HS-5 (cell line): ENCODE data around the gene GSN.

Experiments
- DNase-seq: peaks from one replicate; pipeline ENCODE4 v3.0.0-alpha.2; 2012; ENCODE audit warnings: low read depth

The GSN gene

GRCh38 chr9:121273064-121273775 is 5.3 kb downstream of the GSN start:
- no peak for DNase-seq

DNA sequence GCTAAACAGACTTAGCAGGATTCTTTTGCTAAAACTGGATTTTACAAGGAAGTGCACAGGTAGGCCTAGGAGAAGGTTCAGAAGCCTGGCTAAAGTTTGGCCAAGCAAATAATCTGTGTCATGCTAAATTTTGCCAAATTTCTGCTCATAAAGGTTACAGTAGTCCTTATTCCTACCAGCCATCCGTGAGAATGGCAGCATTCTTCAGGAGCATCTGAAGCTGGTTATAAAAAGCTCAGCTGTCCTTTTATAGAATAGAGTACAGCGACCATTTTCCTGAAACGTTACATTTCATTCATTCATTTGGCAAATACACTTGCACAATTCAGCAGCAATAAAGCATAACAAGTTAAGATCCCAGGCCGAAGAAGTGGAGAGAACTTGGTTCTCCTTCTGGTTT is 6.9 kb downstream of the GSN start:
- no peak for DNase-seq

DNA sequence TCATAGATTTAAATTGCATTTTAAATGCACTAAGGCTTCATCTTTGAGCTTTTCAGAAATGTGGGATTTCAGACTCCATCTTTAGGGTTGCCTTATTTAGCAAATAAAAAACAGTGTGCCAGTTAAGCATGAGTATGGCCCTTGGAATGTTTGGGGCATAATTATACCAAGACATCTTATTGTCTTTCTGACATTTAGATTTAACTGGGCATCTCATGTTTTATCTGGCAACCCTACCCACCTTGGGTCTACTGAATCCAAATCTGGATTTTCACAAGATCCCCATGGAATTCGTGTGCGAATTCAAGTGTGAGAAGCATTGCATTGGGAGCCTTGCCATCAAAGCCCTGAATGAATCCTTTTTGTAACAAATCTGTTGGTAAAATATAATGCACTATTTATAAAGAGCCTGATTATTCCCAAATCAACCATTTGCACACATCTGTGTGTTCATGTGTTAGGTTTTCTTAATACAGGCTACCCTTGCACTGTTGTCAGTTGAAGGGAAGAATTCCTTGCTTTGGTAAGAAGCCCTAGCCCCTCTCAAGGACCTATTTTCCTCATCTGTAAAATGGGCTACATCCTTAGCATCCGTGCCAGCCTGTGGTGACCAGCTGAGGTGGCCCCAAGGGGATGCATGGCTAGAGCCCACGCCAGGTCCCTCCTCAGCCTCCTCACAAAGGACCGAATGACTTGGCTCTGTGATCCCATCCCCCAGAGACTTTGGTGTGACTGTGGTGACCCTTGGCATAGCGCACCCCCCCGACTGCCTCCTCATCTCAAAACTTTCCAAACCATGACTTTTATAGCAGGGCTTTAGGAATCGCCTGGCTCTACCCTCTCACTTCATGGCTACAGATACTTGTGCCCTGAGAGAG is 8.1 kb downstream of the GSN start:
- no peak for DNase-seq

DNA sequence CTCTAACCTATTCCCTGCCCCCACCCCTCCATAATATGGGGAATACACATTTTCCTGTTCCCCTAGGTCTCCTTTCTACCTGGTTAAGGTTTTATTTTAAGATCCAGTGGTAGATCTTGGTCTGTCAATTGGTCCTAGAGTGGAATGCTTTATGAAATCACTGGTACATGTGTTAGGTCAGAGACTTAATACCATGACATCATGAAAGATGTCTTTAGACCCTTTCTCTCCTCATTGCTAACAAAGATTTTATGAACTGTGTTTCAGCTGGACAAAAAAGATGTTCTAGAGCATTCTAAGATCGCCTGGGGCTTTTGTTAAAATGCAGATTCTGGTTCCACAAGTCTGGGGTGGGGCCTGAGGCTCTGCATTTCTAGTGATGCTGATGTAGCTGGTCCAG is 9.1 kb downstream of the GSN start:
- DNase-seq = no peak

GRCh38 chr9:121277518-121278295 is 9.7 kb downstream of the GSN start:
- DNase-seq = no peak

DNA sequence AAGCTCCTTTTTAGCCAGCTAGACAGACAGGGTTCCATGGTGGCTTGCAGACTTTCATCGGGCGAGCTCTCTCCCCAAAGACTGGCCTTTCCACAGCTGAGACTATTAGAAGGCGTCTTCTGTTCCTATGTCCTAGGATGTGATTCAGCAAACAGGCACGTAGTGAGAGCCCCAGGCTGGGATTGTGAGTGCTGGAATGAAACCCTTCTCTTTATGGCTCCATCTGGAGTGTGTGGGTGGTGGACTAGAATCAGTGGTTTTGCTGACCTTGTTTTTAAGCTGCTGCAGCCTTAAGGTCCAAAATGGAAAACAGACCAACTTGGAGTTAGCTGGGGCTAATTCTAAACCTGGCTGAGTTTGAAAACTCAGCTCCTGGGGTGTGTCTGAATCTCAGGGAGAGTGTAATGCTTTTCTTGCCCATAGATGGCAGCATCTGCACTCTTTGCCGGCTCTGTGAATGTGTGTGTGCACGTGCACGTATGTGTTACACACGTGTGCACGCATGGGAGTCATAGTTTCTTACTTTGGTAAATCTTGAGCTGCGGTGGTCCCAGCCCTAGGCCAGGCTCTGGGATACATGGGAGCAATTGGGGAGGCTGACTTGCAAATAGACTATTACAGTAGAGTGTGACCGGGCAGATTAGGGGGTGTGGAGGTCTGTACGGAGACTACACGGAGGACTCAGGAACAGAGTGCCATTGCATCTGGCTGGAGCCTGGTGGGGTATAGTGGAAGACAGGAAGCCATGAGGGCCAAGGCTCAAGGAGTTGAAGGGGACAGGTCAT is 10.7 kb downstream of the GSN start:
- DNase-seq = peak; percentile 91

- DNase-seq = no peak
These were observed 11.9 kb downstream of the GSN start for GRCh38 chr9:121279776-121280388.

DNA sequence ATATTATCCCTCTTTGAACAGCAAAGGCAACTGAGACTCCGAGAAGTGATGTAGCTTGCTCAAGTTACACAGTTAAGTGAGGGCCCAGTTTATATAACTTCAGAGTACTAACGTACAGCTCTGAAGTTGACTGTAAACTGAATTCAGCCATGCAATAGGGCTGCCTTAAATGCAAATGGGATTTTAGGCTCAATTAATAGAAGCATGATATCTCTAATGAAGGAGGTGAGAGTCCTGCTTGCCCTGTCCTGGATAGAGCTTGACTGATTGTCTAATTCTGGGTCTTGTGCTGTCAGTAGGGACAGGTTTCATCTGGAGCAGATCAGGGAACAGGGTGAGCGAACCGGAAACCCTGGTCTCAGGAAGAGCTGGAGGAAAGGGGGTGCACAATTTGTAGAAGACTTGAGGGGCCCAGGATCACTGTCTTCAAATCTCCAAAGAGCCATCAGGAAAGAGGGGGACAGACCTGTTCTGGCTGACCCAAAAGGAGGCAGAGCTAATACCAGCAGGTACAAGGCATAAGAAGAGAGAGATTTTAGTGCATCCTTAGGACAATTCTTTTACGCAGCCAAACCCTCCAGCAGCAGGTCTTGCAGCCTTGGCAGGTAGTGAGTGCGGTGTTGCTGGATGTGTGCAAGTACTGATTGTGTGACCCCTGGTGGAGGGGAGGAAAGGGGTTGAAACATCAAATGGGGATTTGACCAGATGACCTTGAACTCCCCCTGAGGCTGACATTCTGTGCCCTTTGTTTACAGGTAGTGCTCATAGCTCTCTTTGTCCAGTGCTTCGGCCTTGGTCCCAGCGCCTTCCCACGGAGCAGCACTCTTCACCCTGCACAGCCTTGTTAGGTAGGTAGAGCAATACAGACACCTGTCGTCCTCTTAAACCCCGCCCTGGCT is 13.0 kb downstream of the GSN start:
- DNase-seq = no peak

GRCh38 chr9:121281614-121282276 is 13.8 kb downstream of the GSN start:
- no peak for DNase-seq

DNA sequence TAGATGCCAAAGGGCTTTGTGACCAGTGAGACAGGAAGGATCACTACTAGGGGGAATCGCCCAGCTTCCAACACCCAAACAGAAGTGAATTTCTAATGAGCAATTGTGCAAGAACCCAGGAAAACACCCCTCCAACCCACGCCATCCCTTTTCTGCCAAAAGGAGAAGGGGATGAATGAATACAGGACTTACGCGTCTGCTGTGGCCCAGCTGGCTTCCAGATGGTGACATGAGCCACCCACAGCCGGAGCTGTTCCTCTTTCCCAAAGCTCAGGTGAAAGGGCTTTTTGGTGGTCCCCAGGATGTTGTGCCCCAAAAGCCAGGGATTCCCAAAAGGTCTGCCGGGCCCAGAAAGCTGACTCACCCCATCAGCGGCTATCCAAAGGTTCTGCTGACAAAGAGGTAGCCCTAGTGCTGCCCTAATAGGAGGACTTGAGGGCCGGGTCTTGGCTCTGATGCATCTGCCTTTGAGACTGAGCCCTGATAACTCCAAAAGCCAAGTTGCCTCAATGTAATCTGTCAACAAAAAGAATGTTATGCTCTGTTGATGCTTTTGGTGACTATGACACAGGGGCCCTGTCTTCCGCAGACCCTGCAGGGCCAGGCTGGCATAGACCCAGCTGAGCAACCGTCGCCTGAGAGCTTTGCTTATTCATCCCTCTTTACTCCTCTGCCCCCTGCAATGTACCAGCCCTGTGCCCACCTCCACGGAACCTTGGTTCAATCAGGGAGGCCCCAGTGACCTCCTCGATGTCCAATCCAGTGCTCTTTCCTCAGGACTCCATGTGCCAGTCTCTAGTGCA is 14.5 kb downstream of the GSN start:
- DNase-seq = no peak

DNA sequence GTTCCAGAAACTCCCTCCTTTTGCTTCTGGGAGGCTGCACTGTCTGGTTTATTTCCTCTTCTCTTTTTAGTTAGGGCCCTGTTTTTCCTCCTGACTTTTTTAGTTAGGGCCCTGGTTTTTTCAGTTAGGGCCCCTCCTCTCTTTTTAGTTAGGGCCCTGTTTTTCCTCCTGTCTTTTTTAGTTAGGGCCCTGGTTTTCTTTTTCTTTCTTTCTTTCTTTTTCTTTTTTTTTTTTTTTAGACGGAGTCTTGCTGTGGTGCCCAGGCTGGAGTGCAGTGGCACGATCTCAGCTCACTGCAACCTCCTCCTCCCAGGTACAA is 15.1 kb downstream of the GSN start:
- no peak for DNase-seq

GRCh38 chr9:121283856-121284732 is 16.1 kb downstream of the GSN start:
- no peak for DNase-seq

DNA sequence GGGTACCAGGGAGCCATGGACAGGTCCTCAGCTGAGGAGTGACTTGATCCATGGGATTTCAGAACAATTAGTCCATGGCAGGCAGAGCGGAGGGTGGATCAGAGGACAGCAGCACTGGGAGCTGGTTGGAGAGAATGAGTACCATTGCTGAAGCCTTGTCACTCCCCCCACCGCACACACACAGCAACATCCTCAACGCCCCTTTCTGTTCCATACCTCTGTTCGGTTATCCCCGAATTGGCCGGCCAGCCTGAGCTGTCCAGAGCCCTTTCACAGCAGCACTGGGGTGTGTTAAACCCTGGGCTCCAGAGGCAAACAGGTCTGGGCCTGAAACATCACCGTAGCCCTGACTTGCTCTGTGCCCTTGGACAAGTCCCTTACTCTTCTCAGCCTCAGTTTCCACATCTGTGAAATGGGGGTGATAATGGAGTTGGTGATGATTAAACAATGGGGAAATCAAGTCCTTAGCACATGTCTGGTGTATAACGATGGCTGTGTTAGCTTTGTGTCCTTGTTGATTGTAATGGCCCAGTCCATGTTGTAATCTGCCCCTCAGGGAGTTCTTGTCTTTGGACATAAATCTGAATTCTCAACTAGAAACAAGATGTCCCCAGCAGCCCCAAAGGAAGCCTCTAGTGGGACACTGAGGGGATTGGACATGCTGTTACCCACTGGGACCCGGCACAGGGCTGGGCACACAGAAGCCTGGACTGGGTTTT is 16.9 kb downstream of the GSN start:
- DNase-seq = no peak

GRCh38 chr9:121285835-121286687 is 18.1 kb downstream of the GSN start:
- DNase-seq = no peak

GRCh38 chr9:121286688-121286972 is 18.7 kb downstream of the GSN start:
- DNase-seq = no peak

DNA sequence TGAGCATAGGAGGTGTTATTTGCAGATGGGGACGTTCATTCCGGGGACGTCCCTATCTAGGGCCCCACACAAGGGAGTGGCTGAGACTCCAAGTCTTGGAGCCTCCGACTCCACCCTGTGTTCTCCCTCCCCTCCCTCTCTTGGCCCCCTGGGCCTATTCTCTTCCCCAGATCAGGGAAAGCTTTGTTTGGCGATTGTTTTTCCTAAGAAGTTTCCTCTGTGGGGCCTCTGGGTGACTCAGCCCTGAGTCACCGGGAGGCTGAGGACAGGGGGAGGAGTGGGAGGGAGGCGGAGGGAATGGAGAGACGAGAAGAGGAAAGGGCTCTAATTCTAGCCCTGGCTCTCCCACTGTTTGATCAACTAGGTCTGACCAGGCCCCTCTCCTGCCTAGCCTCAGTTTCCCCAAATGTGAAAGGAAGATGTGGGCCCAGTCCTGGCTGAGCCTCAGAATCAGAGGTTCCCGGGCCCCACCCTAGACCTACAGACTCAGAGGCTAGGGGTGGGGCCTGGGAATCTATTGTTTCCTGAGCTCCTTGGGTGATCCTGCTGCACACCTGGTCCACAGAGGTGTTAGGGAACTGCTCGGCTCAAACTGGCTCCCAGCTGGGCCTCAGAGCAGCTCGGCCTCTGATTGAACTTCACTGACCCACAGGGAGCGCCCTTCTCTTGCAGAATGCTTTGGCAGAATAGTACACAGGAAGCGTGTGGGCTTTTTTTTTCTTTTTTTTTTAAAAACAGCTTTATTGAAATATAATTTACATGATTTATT is 19.2 kb downstream of the GSN start:
- DNase-seq = peak; percentile 81
